SK-N-SH (cell line): ENCODE data around the gene NNAT. TPM values are rescaled to one million over a fixed set of nuclear protein-coding genes. Genes with fewer than 3 reads are reported as not detected.

Experiments
- CTCF ChIA-PET: fragments of 300-600, 350-600 bp; formaldehyde crosslinking; extraction: SDS; loops from one replicate; lab custom pipeline; 2021; lab: Yijun Ruan, JAX
- POLR2A ChIA-PET: fragments of 350-600 bp; sonication (Branson Sonifier 250); formaldehyde crosslinking; extraction: SDS; loops from one replicate; lab custom pipeline; 2020; ENCODE audit warnings: antibody characterized with exemption, inconsistent platforms; lab: Yijun Ruan, JAX
- DNase-seq: peaks from one replicate; pipeline ENCODE4 v3.0.0; 2012
- H2AFZ ChIP-seq: fragments of 200-600 bp; sonication (generic); 2 replicates; pipeline ENCODE4 v1.8.1; 2016; ENCODE audit warnings: antibody characterized with exemption, mild to moderate bottlenecking, low read depth
- H3F3A ChIP-seq: fragments of 200-600 bp; sonication (generic); replicated peaks from 2 replicates; pipeline ENCODE3; 2016; ENCODE audit warnings: antibody characterized with exemption, mild to moderate bottlenecking; ENCODE audit not compliant: insufficient read depth
- H3K27ac ChIP-seq, 2 experiments: fragments of 200-500 bp in 1 of 2; fragments of 200-600 bp in 1 of 2; sonication (Bioruptor generic) in 1 of 2; sonication (generic), shearing (Covaris generic) in 1 of 2; 2 replicates each; pipeline versions ENCODE4 v1.5.1 to v1.6.1; 2014 to 2016; ENCODE audit warnings: low read depth in 2 of 2, inconsistent platforms in 1 of 2, low read length in 1 of 2, mild to moderate bottlenecking in 1 of 2, mixed read lengths in 1 of 2
- H3K27me3 ChIP-seq: fragments of 200-600 bp; sonication (generic), shearing (Covaris generic); 2 replicates; pipeline ENCODE4 v1.6.1; 2016; ENCODE audit warnings: mixed run types; ENCODE audit not compliant: insufficient read depth
- H3K36me3 ChIP-seq, 2 experiments: fragments of 200-500 bp in 1 of 2; fragments of 200-600 bp in 1 of 2; sonication (Bioruptor generic) in 1 of 2; sonication (generic) in 1 of 2; replicated peaks in 1 of 2; 2 replicates each; pipeline versions ENCODE3 to v1.5.1; 2014 to 2016; ENCODE audit warnings: low read length in 1 of 2, mild to moderate bottlenecking in 1 of 2; ENCODE audit not compliant: insufficient read depth in 2 of 2, control insufficient read depth in 1 of 2
- H3K4me1 ChIP-seq, 2 experiments: fragments of 200-500 bp in 1 of 2; fragments of 200-600 bp in 1 of 2; sonication (Bioruptor generic) in 1 of 2; sonication (generic), shearing (Covaris generic) in 1 of 2; 2 replicates each; pipeline versions ENCODE4 v1.5.1 to v1.6.1; 2014 to 2016; ENCODE audit warnings: low read depth in 1 of 2, low read length in 1 of 2, mixed run types in 1 of 2; ENCODE audit not compliant: insufficient read depth in 2 of 2, control insufficient read depth in 1 of 2
- H3K4me2 ChIP-seq: fragments of 200-600 bp; sonication (generic), shearing (Covaris generic); 2 replicates; pipeline ENCODE4 v1.6.1; 2017; ENCODE audit warnings: mixed run types
- H3K4me3 ChIP-seq, 2 experiments: fragments of 200-500 bp in 1 of 2; fragments of 200-600 bp in 1 of 2; sonication (Bioruptor generic) in 1 of 2; sonication (generic), shearing (Covaris generic) in 1 of 2; 2 replicates each; pipeline versions ENCODE4 v1.5.1 to v1.8.1; 2014 to 2016; ENCODE audit warnings: low read depth in 2 of 2, inconsistent platforms in 1 of 2, low read length in 1 of 2, mild to moderate bottlenecking in 1 of 2, mixed read lengths in 1 of 2, moderate library complexity in 1 of 2
- H3K79me2 ChIP-seq: fragments of 200-600 bp; sonication (generic); 2 replicates; pipeline ENCODE4 v1.8.1; 2017; ENCODE audit warnings: mild to moderate bottlenecking; ENCODE audit not compliant: insufficient read depth
- H3K9ac ChIP-seq: fragments of 200-600 bp; sonication (generic); 2 replicates; pipeline ENCODE4 v1.6.1; 2017; ENCODE audit warnings: mixed run types
- H3K9me2 ChIP-seq: fragments of 200-600 bp; sonication (generic); 2 replicates; pipeline ENCODE4 v1.6.1; 2017; ENCODE audit warnings: mixed run types
- H3K9me3 ChIP-seq: fragments of 200-600 bp; sonication (generic); 2 replicates; pipeline ENCODE4 v1.6.1; 2017; ENCODE audit warnings: mixed run types, mild to moderate bottlenecking, moderate library complexity
- H4K20me1 ChIP-seq: fragments of 200-600 bp; sonication (generic); 2 replicates; pipeline ENCODE4 v1.6.1; 2017; ENCODE audit warnings: mild to moderate bottlenecking, mixed run types; ENCODE audit not compliant: insufficient read depth
- CHD2 ChIP-seq: fragments of 150-350 bp; IDR thresholded peaks from 2 replicates; pipeline ENCODE4 v1.6.1; 2018; ENCODE audit warnings: low read length; ENCODE audit not compliant: partially characterized antibody
- CTCF ChIP-seq: fragments of 200-600 bp; sonication (generic); IDR thresholded peaks from 2 replicates; pipeline ENCODE4 v1.6.1; 2017; ENCODE audit warnings: antibody characterized with exemption, mild to moderate bottlenecking, moderate library complexity
- ELF1 ChIP-seq: IDR thresholded peaks from 2 replicates; pipeline ENCODE4 v1.4.0; 2012
- EZH2phosphoT487 ChIP-seq: fragments of 200-600 bp; sonication (generic); IDR thresholded peaks from 2 replicates; pipeline ENCODE4 v1.6.1; 2017; ENCODE audit warnings: low read depth, mixed run types, mild to moderate bottlenecking, antibody characterized with exemption, moderate library complexity, borderline replicate concordance
- FOSL2 ChIP-seq: IDR thresholded peaks from 2 replicates; pipeline ENCODE4 v1.4.0; 2012; ENCODE audit warnings: low read depth, mild to moderate bottlenecking, moderate library complexity, borderline replicate concordance
- FOXJ3 ChIP-seq: sonication (generic); formaldehyde crosslinking; IDR thresholded peaks from 2 replicates; pipeline ENCODE4 v1.5.1; 2020; ENCODE audit warnings: mild to moderate bottlenecking, missing genetic modification reagents
- FOXM1 ChIP-seq: IDR thresholded peaks from 2 replicates; pipeline ENCODE4 v1.4.0; 2012; ENCODE audit warnings: low read depth, mild to moderate bottlenecking
- IRF3 ChIP-seq: fragments of 150-350 bp; IDR thresholded peaks from 2 replicates; pipeline ENCODE4 v1.6.1; 2016; ENCODE audit warnings: mild to moderate bottlenecking, low read depth, low read length
- JUND ChIP-seq: IDR thresholded peaks from 2 replicates; pipeline ENCODE4 v1.4.0; 2012
- MAX ChIP-seq: IDR thresholded peaks from 2 replicates; pipeline ENCODE4 v1.4.0; 2012; ENCODE audit warnings: low read depth
- PBX3 ChIP-seq: IDR thresholded peaks from 2 replicates; pipeline ENCODE4; 2012
- RCOR1 ChIP-seq: fragments of 150-350 bp; IDR thresholded peaks from 2 replicates; pipeline ENCODE4 v1.6.1; 2017; ENCODE audit warnings: antibody characterized with exemption, low read length
- RXRA ChIP-seq: IDR thresholded peaks from 2 replicates; pipeline ENCODE4 v1.4.0; 2012; ENCODE audit warnings: low read depth, mild to moderate bottlenecking, borderline replicate concordance
- USF1 ChIP-seq: IDR thresholded peaks from 2 replicates; pipeline ENCODE4 v1.4.0; 2012; ENCODE audit warnings: low read depth, borderline replicate concordance
- ZBTB33 ChIP-seq: IDR thresholded peaks from 2 replicates; pipeline ENCODE4 v1.4.0; 2012; ENCODE audit warnings: low read depth, borderline replicate concordance
- WGBS: methylation state at CpG from one replicate; pipeline ENCODE4 v1.1.6; 2017; ENCODE audit warnings: low lambda C conversion rate; 5-methylcytosine and 5-hydroxymethylcytosine counted together
- polyA plus RNA-seq, 3 experiments: library from polyadenylated mRNA; depleted of rRNA; stranded (reverse); fragments of >200 nt; gene quantifications; 2 replicates each; pipeline ENCODE4 v1.2.3, GENCODE V29; 2012

Gene NNAT
- polyA plus RNA-seq, 1 of the 3 experiments (the other 2 are of a cell fraction): 6.7 TPM

GRCh38 chr20:37558779-37559178, 37.7 kb downstream of the NNAT start:
- H3K4me3 ChIP-seq: no peak overlapping the region
- ChIA-PET POLR2A (no interaction called here), CTCF (interaction anchor here (0.8 kb wide), 1 partner anchor 21 kb away, joined by 3 read pairs; no protein-coding TSS in a partner anchor)
- no peaks in the 10 kb centered on the region for H3F3A ChIP-seq
- no peaks in the 10 kb centered on the region for H3K79me2 ChIP-seq
- H3K4me2 ChIP-seq: no peak overlapping the region
- H3K36me3 ChIP-seq: no peaks in the 10 kb centered on the region
- no peaks in the 10 kb centered on the region for H3K9me3 ChIP-seq
- no peak for DNase-seq
- no peaks in the 10 kb centered on the region for H3K9me2 ChIP-seq
- no peaks in the 10 kb centered on the region for H4K20me1 ChIP-seq
- H3K27ac ChIP-seq: no peak overlapping the region
- no peak overlapping the region for H2AFZ ChIP-seq
- WGBS: 59% methylated on average over 4 of the region's 4 CpGs
- TF ChIP-seq ELF1: no peak
- no peak for TF ChIP-seq CHD2
- TF ChIP-seq ZBTB33: no peak
- no peak for TF ChIP-seq EZH2phosphoT487
- no peak for TF ChIP-seq FOXJ3 (CRISPR knock-in tag)
- no peak for TF ChIP-seq PBX3
- no peak for TF ChIP-seq RXRA
- TF ChIP-seq FOXM1: no peak
- TF ChIP-seq JUND: no peak
- no peak for TF ChIP-seq RCOR1
- no peak for TF ChIP-seq IRF3
- H3K4me1 ChIP-seq: no peaks in the 10 kb centered on the region
- peaks cover 27% of the 10 kb centered on the region for H3K27me3 ChIP-seq
- H3K9ac ChIP-seq: no peak overlapping the region

GRCh38 chr20:37559312-37560027, 38.4 kb downstream of the NNAT start:
- H3K4me1 ChIP-seq: peaks cover 0 to 2% of the 10 kb centered on the region in 2 experiments; a peak in 1 of 4 replicates
- no peaks in the 10 kb centered on the region for H3F3A ChIP-seq
- no peaks in the 10 kb centered on the region for H3K9me3 ChIP-seq
- no peaks in the 10 kb centered on the region for H4K20me1 ChIP-seq
- H2AFZ ChIP-seq: no peak overlapping the region
- DNase-seq: no peak
- no peaks in the 10 kb centered on the region for H3K36me3 ChIP-seq
- POLR2A ChIA-PET: no interaction called here
- 81% methylated on average over 8 of the region's 11 CpGs for WGBS
- CTCF ChIA-PET: interaction anchor here (0.8 to 1.5 kb wide), 3 partner anchors 21 to 662 kb away, joined by 3 read pairs; no protein-coding TSS in a partner anchor
- H3K4me3 ChIP-seq: no peak overlapping the region
- H3K9ac ChIP-seq: no peak overlapping the region
- no peak overlapping the region for H3K27ac ChIP-seq
- peaks cover 31% of the 10 kb centered on the region for H3K27me3 ChIP-seq
- no peaks in the 10 kb centered on the region for H3K79me2 ChIP-seq
- H3K4me2 ChIP-seq: no peak overlapping the region
- no peaks in the 10 kb centered on the region for H3K9me2 ChIP-seq
- TF ChIP-seq FOSL2 (no peak), MAX (no peak), PBX3 (no peak), ZBTB33 (no peak), CHD2 (no peak), CTCF (no peak), USF1 (no peak)
